AG10803 (cell line): ENCODE data around the gene ARL5A.
"Not testable (repeated sequence)": the region's sequence is repeated elsewhere in the genome, so short reads cannot be mapped to it uniquely, and the experiment has no call there.

Experiments
- DNase-seq: peaks from one replicate; pipeline ENCODE4 v3.0.0; 2010; ENCODE audit warnings: low read depth
- H3K4me3 ChIP-seq: 2 replicates; pipeline ENCODE4 v1.5.1; 2011; ENCODE audit warnings: mild to moderate bottlenecking, low read length, control low read depth
- TF ChIP-seq, protein P1 (sequence below): conservative IDR thresholded peaks from 2 replicates; pipeline ENCODE4 v1.5.1; 2011; ENCODE audit warnings: mild to moderate bottlenecking, low read length, control low read depth, inconsistent platforms

The ARL5A gene, protein sequence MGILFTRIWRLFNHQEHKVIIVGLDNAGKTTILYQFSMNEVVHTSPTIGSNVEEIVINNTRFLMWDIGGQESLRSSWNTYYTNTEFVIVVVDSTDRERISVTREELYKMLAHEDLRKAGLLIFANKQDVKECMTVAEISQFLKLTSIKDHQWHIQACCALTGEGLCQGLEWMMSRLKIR

DNA sequence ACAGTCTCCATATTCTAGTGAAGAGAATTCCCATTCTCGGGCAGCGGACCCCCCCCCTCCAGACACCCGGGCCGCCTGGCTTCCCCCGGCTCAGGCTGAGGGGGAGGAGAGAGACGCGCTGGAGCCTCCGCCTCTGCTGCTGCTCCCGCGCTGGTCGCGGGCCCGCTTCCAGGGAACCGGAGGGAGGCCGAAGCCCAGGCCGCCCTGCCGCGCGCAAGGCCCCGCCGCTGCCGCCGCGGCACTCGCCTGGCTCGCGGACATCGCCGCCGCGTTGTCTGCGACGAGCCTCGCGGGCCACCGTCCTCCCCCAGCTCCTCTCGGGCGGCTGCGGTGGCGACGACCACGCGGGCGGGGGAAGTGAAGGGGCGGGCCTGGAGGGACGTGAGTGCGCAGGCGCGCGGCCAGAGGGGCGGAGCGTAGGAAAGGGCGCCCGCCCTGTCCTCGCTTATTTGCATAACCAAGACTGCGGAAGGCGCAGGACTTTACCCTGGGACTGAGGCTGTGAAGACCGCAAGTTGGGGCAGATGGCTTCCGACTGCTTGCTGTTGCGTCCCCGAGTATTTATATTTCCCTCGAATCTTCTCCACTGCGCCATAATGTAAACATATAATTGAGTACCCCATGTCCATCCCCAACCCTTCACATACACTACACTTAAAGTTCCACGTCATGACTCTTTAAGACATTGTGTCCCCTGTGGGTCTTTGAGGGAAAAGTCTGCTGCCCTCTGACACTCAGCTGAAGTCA, at the start of gene ARL5A:
ARL5A (minus strand) TSS at position 279 of the 747 bp plus-strand sequence; CDS start at position 34, 245 bp downstream.
- TF ChIP-seq, protein P1, sequence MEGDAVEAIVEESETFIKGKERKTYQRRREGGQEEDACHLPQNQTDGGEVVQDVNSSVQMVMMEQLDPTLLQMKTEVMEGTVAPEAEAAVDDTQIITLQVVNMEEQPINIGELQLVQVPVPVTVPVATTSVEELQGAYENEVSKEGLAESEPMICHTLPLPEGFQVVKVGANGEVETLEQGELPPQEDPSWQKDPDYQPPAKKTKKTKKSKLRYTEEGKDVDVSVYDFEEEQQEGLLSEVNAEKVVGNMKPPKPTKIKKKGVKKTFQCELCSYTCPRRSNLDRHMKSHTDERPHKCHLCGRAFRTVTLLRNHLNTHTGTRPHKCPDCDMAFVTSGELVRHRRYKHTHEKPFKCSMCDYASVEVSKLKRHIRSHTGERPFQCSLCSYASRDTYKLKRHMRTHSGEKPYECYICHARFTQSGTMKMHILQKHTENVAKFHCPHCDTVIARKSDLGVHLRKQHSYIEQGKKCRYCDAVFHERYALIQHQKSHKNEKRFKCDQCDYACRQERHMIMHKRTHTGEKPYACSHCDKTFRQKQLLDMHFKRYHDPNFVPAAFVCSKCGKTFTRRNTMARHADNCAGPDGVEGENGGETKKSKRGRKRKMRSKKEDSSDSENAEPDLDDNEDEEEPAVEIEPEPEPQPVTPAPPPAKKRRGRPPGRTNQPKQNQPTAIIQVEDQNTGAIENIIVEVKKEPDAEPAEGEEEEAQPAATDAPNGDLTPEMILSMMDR: 0 out of 2 replicates have a peak, but pooled peaks have one; percentile 6
- peak; percentile 95 for DNase-seq
- peak within 1 kb of the TSS; percentile 93 for H3K4me3 ChIP-seq

DNA sequence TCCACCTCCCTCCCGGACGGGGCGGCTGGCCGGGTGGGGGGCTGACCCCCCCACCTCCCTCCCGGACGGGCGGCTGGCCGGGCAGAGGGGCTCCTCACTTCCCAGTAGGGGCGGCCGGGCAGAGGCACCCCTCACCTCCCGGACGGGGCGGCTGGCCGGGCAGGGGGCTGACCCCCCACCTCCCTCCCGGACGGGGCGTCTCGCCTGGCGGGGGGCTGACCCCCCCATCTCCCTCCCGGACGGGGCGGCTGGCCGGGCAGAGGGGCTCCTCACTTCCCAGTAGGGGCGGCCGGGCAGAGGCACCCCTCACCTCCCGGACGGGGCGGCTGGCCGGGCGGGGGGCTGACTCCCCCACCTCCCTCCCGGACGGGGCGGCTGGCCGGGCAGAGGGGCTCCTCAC, 47.4 kb upstream of the ARL5A start:
- not testable (repeated sequence) for DNase-seq, H3K4me3 ChIP-seq

DNA sequence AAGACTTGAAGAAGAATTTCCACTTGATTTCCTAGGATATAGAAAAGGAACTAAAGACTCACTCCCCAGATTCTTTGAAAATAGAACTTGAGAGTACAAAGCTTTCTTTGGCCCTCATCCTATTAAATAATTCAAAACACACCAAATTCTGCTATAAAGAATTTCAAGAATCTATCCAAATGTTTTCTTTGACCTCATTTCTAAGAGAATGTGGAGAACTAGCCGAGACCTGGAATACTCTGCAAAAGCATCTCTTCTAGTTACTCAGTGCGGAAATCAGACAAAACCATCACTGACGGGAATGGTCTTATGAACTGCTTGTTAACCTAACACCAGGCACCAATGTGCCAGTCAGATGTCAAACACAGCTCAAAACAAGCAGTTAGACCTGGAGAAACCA, 44.2 kb upstream of the ARL5A start:
- TF ChIP-seq, protein P1: no peak
- peak; percentile 24 for DNase-seq
- H3K4me3 ChIP-seq: no peak overlapping the region

DNA sequence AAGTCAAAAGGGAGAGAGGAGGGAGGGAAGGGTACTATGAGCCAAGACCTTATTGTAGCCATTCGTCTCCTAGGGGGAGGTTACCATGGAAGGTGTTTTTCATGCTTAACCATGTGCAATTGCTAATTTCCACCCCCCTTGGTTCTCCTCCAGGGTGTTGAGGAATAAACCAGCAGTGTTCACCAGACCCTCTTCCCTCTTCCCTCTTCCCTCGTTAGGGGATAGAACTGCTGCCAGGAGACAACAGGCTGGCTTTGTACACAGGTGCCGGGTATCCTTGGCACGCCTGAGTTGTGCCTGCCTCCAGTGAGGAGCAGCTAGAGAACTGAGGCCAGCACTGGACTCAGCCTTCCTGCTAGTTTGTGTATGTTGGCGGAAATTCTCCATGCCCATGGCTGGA, 41.1 kb upstream of the ARL5A start:
- TF ChIP-seq, protein P1: no peak
- no peak for DNase-seq
- no peak overlapping the region for H3K4me3 ChIP-seq

DNA sequence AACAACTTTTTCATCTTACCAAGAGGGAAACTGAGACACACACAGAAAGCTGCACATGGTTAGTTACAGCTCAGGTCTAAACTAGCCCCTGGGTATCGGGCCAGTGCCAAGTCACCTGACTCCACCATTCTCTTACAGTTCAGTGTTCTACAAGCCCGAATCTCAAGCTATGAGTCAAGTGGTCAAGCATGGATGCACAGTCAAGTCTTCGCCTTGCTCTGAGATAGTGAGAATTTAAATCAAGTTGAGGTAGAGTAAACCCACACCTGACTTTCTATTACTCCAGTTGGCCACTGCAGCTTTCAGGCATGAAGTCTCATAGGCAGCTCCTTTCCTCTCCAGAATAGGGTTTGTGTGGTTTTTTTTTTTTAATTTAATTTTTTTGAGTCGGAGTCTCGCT, 34.5 kb upstream of the ARL5A start:
- TF ChIP-seq, protein P1: no peak
- no peak overlapping the region for H3K4me3 ChIP-seq
- DNase-seq: no peak

DNA sequence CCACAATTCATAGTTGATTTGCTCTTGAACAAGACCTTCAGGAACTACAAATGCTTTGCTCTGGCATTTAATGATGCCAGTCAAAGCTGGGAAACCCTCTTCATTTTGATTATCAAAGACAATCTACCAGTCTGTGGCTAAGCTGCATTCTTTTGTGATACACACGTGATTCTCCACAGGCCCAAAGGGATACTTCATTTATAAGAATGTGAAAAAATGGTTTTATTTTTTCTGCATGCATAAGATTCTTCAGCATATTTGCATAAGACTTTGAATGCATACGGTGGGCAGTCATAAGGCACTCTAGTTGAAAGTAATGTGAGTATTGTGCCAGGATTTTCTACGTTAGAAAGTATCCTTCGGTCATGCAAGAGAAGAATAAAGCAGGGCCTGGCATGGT, 33.0 kb upstream of the ARL5A start:
- TF ChIP-seq, protein P1: no peak
- DNase-seq: no peak
- no peak overlapping the region for H3K4me3 ChIP-seq

DNA sequence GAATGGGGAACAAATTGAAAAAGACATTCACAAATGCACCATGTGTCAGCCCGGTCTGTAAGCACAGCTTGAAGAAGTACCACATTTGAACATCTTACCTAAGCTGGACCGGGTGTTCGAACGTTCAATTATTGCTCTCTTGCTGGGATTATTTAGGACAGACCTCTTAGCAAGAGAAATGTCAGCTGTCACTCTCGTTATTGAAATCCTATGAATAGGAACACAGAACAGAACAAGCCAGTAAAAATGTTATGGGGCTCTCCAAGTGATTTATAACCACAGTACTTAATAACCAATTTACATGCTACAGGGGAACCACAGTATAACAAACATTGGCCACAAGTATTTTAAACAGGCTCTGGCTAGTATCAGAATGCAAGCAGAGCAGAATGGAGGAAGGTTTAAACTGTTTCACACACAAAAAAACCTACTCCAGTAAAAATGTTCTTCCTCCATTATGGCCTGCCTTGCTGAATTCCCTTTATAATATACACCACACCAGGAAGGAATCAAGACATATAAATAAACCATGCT, 32.5 kb upstream of the ARL5A start:
- TF ChIP-seq, protein P1: no peak
- peak; percentile 33 for DNase-seq
- H3K4me3 ChIP-seq: no peak overlapping the region
